ENCODE measurements around the gene HMGXB4. TPM values are rescaled to one million over a fixed set of nuclear protein-coding genes. Genes with fewer than 3 reads are reported as not detected.
A peak's percentile ranks its signal among the peaks of the same experiment; 100 is the strongest.

HMGXB4 gene
- total RNA-seq, 2 donors from 2014 or later: 39.3 to 43.5 TPM

- H3K27ac Mint-ChIP-seq: no peak overlapping the region
- ATAC-seq (replicated peaks in 1 of 2) (no peak), DNase-seq (no peak)
- peaks cover 0 to 7% of the 10 kb centered on the region in 2 donors for H3K36me3 Mint-ChIP-seq (ENCODE audit: insufficient read depth in 2 of 2)
- H3K4me3 Mint-ChIP-seq: no peak overlapping the region
- H3K9me3 Mint-ChIP-seq: no peaks in the 10 kb centered on the region
- no peaks in the 10 kb centered on the region for H3K27me3 Mint-ChIP-seq (ENCODE audit: low read depth)
- H3K4me1 Mint-ChIP-seq (ENCODE audit: low read depth): peaks cover 20% of the 10 kb centered on the region
Measured at GRCh38 chr22:35328472-35328885, 71.2 kb downstream of the HMGXB4 start.

GRCh38 chr22:35329114-35329847 is 72.0 kb downstream of the HMGXB4 start:
- Mint-ChIP-seq H3K27ac (peak overlapping the region; percentile 82), H3K27me3 (ENCODE audit: low read depth) (no peaks in the 10 kb centered on the region), H3K4me1 (ENCODE audit: low read depth) (peaks cover 27% of the 10 kb centered on the region), H3K36me3 (ENCODE audit: insufficient read depth in 2 of 2) (peaks cover 0 to 7% of the 10 kb centered on the region in 2 donors), H3K4me3 (peak overlapping the region; percentile 62 to 77), H3K9me3 (no peaks in the 10 kb centered on the region)
- DNase-seq (no peak), ATAC-seq (replicated peaks in 1 of 2) (no peak)

- Mint-ChIP-seq H3K27me3 (ENCODE audit: low read depth) (no peaks in the 10 kb centered on the region), H3K4me1 (ENCODE audit: low read depth) (peaks cover 30% of the 10 kb centered on the region), H3K4me3 (peak overlapping the region; percentile 62 to 77), H3K27ac (peak overlapping the region; percentile 5), H3K9me3 (no peaks in the 10 kb centered on the region), H3K36me3 (ENCODE audit: insufficient read depth in 2 of 2) (peaks cover 0 to 5% of the 10 kb centered on the region in 2 donors)
- DNase-seq (peak; percentile 65 to 73), ATAC-seq (replicated peaks in 1 of 2) (peak; percentile 81 to 86)
Measured at GRCh38 chr22:35330258-35330861, 73.1 kb downstream of the HMGXB4 start.

GRCh38 chr22:35332278-35332677 is 75.0 kb downstream of the HMGXB4 start:
- Mint-ChIP-seq H3K27ac (no peak overlapping the region), H3K36me3 (ENCODE audit: insufficient read depth in 2 of 2) (peaks cover 0 to 3% of the 10 kb centered on the region in 2 donors), H3K9me3 (no peaks in the 10 kb centered on the region)

GRCh38 chr22:35333220-35333619 is 75.9 kb downstream of the HMGXB4 start:
- ATAC-seq (replicated peaks in 1 of 2) (no peak), DNase-seq (no peak)
- H3K4me3 Mint-ChIP-seq: no peak overlapping the region
- H3K27ac Mint-ChIP-seq: no peak overlapping the region
- no peaks in the 10 kb centered on the region for H3K27me3 Mint-ChIP-seq (ENCODE audit: low read depth)
- H3K36me3 Mint-ChIP-seq (ENCODE audit: insufficient read depth in 2 of 2): peaks cover 2 to 3% of the 10 kb centered on the region in 2 donors
- H3K9me3 Mint-ChIP-seq: no peaks in the 10 kb centered on the region
- H3K4me1 Mint-ChIP-seq (ENCODE audit: low read depth): peaks cover 36% of the 10 kb centered on the region

More at GRCh38 chr22:35332278-35332677, 75.0 kb downstream of the HMGXB4 start:
- DNase-seq: no peak
- ATAC-seq (replicated peaks in 1 of 2): no peak
- Mint-ChIP-seq H3K27me3 (ENCODE audit: low read depth) (no peaks in the 10 kb centered on the region), H3K4me1 (ENCODE audit: low read depth) (peaks cover 36% of the 10 kb centered on the region), H3K4me3 (no peak overlapping the region)

- Mint-ChIP-seq H3K9me3 (no peaks in the 10 kb centered on the region), H3K27me3 (ENCODE audit: low read depth) (no peaks in the 10 kb centered on the region), H3K4me1 (ENCODE audit: low read depth) (peaks cover 34% of the 10 kb centered on the region), H3K27ac (no peak overlapping the region), H3K36me3 (ENCODE audit: insufficient read depth in 2 of 2) (peaks cover 2 to 3% of the 10 kb centered on the region in 2 donors), H3K4me3 (peak overlapping the region in 1 of 2 donors; percentile 15)
- ATAC-seq (replicated peaks in 1 of 2) (peak; percentile 36), DNase-seq (no peak)
Measured at GRCh38 chr22:35334004-35334403, 76.7 kb downstream of the HMGXB4 start.

GRCh38 chr22:35335468-35335867 is 78.2 kb downstream of the HMGXB4 start:
- DNase-seq (no peak), ATAC-seq (replicated peaks in 1 of 2) (no peak)
- Mint-ChIP-seq H3K9me3 (no peaks in the 10 kb centered on the region), H3K27me3 (ENCODE audit: low read depth) (no peaks in the 10 kb centered on the region), H3K27ac (no peak overlapping the region), H3K36me3 (ENCODE audit: insufficient read depth in 2 of 2) (peaks cover 3% of the 10 kb centered on the region in 2 donors), H3K4me1 (ENCODE audit: low read depth) (peaks cover 19% of the 10 kb centered on the region), H3K4me3 (no peak overlapping the region)

- DNase-seq (no peak), ATAC-seq (replicated peaks in 1 of 2) (no peak)
- Mint-ChIP-seq H3K4me3 (no peak overlapping the region), H3K27ac (no peak overlapping the region), H3K9me3 (no peaks in the 10 kb centered on the region), H3K36me3 (ENCODE audit: insufficient read depth in 2 of 2) (peaks cover 3 to 6% of the 10 kb centered on the region in 2 donors), H3K27me3 (ENCODE audit: low read depth) (no peaks in the 10 kb centered on the region), H3K4me1 (ENCODE audit: low read depth) (peaks cover 16% of the 10 kb centered on the region)
Measured at GRCh38 chr22:35335936-35336781, 78.9 kb downstream of the HMGXB4 start.

GRCh38 chr22:35337932-35338331 is 80.6 kb downstream of the HMGXB4 start:
- Mint-ChIP-seq H3K4me1 (ENCODE audit: low read depth) (peaks cover 16% of the 10 kb centered on the region), H3K36me3 (ENCODE audit: insufficient read depth in 2 of 2) (peaks cover 3 to 5% of the 10 kb centered on the region in 2 donors), H3K4me3 (no peak overlapping the region), H3K27me3 (ENCODE audit: low read depth) (no peaks in the 10 kb centered on the region), H3K27ac (no peak overlapping the region), H3K9me3 (no peaks in the 10 kb centered on the region)
- ATAC-seq (replicated peaks in 1 of 2) (peak in 1 of 2 donors; percentile 36), DNase-seq (no peak)

- no peak for ATAC-seq (replicated peaks in 1 of 2)
- H3K9me3 Mint-ChIP-seq: no peaks in the 10 kb centered on the region
- H3K36me3 Mint-ChIP-seq (ENCODE audit: insufficient read depth in 2 of 2): peaks cover 3 to 5% of the 10 kb centered on the region in 2 donors
Measured at GRCh38 chr22:35341090-35341874, 84.0 kb downstream of the HMGXB4 start.

GRCh38 chr22:35342390-35342789 is 85.1 kb downstream of the HMGXB4 start:
- ATAC-seq (replicated peaks in 1 of 2): no peak
- H3K36me3 Mint-ChIP-seq (ENCODE audit: insufficient read depth in 2 of 2): peaks cover 3 to 5% of the 10 kb centered on the region in 2 donors

More at GRCh38 chr22:35341090-35341874, 84.0 kb downstream of the HMGXB4 start:
- Mint-ChIP-seq H3K27me3 (ENCODE audit: low read depth) (no peaks in the 10 kb centered on the region), H3K27ac (no peak overlapping the region), H3K4me1 (ENCODE audit: low read depth) (no peaks in the 10 kb centered on the region), H3K4me3 (no peak overlapping the region)
- DNase-seq: no peak

More at GRCh38 chr22:35342390-35342789, 85.1 kb downstream of the HMGXB4 start:
- DNase-seq: no peak
- no peaks in the 10 kb centered on the region for H3K9me3 Mint-ChIP-seq
- H3K4me1 Mint-ChIP-seq (ENCODE audit: low read depth): no peaks in the 10 kb centered on the region
- H3K27ac Mint-ChIP-seq: no peak overlapping the region
- H3K4me3 Mint-ChIP-seq: no peak overlapping the region
- no peaks in the 10 kb centered on the region for H3K27me3 Mint-ChIP-seq (ENCODE audit: low read depth)
